ENCODE data around the gene CCR1. TPM values are rescaled to one million over a fixed set of nuclear protein-coding genes. Genes with fewer than 3 reads are reported as not detected.

CCR1 gene
- total and polyA plus RNA-seq, 9 of the 15 experiments (the other 6 are each of a cell fraction or from before 2014, with no cell fraction given) = not detected

DNA sequence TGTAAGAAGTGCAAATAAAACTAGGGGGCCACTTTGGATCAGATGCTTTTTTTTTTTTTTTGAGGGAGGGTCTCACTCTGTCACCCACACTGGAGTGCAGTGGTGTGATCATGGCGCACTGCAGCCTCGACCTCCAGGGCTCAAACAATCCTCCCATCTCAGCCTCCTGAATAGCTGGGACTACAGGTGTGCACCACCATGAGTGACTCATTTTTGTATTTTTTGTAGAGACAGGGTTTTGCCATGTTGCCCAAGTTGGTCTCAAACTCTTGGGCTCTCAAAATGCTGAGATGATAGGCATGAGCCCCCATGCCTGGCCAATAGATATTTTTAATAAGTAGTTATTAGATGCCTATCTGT lies 20.8 kb downstream of the CCR1 start:
- Histone ChIP-seq H3K4me3 (no peak overlapping the region), H3K4me1 (replicated peaks in 1 of 2; ENCODE audit: control insufficient read depth in 2 of 2, insufficient read depth in 2 of 2, low read length in 2 of 2) (no peaks in the 10 kb centered on the region), H3K79me2 (ENCODE audit: control insufficient read depth, insufficient read depth, low read length) (no peaks in the 10 kb centered on the region), H3K27ac (ENCODE audit: extremely low read depth, low read depth, low read length) (no peak overlapping the region), H3K36me3 (ENCODE audit: control insufficient read depth, insufficient read depth, low read length) (no peaks in the 10 kb centered on the region), H3K27me3 (ENCODE audit: control insufficient read depth in 2 of 2, insufficient read depth in 2 of 2, low read length in 2 of 2) (peaks cover 4 to 18% of the 10 kb centered on the region in 2 experiments; a peak in 4 of 5 replicates), H3K9ac (ENCODE audit: insufficient read depth in 1 of 2, low read depth in 2 of 2, low read length in 2 of 2) (no peak overlapping the region), H4K20me1 (replicated peaks; ENCODE audit: control insufficient read depth, insufficient read depth, low read length) (no peaks in the 10 kb centered on the region), H3K9me3 (replicated peaks; ENCODE audit: control insufficient read depth, insufficient read depth, low read depth, low read length) (no peaks in the 10 kb centered on the region), H2AFZ (ENCODE audit: low read depth, low read length) (no peak overlapping the region), H3K4me2 (ENCODE audit: insufficient read depth, low read length) (no peak overlapping the region), H3K9me1 (ENCODE audit: control insufficient read depth, insufficient read depth, low read length) (no peaks in the 10 kb centered on the region)
- ATAC-seq (no peak), DNase-seq (ENCODE audit: extremely low read depth in 1 of 4, low spot score in 3 of 4) (no peak), FAIRE-seq (no peak)
- in situ Hi-C loops (cut with MboI) = no loop called here
- ChIA-PET POLR2A (interaction anchor here (0.6 to 0.8 kb wide), 2 partner anchors 14 to 537 kb away, joined by 3 read pairs; no protein-coding TSS in a partner anchor), CTCF (ENCODE audit: low intra/inter-chr PET ratio) (no interaction called here)
- WGBS (ENCODE audit: insufficient coverage, low coverage, missing lambda C conversion rate) = 0% methylated on average over 2 of the region's 2 CpGs
- intact Hi-C loops (cut with micrococcal nuclease) = no loop called here
- no TSS peak for BruUV-seq (replicated peaks)
- no peak for TF ChIP-seq L3MBTL2 (IDR thresholded peaks at IDR 0.05)
- TF ChIP-seq ZNF780A (CRISPR knock-in tag; IDR thresholded peaks at IDR 0.05) = no peak
- TF ChIP-seq TAF9B (IDR thresholded peaks at IDR 0.05; ENCODE audit: partially characterized antibody) = no peak
- TF ChIP-seq TAF1 (IDR thresholded peaks at IDR 0.05; ENCODE audit: control insufficient read depth, extremely low read depth, insufficient read depth, low read length, severe bottlenecking) = no peak
- TF ChIP-seq KAT7 (CRISPR knock-in tag; IDR thresholded peaks at IDR 0.05; ENCODE audit: borderline replicate concordance) = no peak
- no peak for TF ChIP-seq MITF (IDR thresholded peaks at IDR 0.05)
- no peak for TF ChIP-seq NFYB (IDR thresholded peaks at IDR 0.05; ENCODE audit: extremely low read depth, insufficient read length)
- TF ChIP-seq, protein P1, sequence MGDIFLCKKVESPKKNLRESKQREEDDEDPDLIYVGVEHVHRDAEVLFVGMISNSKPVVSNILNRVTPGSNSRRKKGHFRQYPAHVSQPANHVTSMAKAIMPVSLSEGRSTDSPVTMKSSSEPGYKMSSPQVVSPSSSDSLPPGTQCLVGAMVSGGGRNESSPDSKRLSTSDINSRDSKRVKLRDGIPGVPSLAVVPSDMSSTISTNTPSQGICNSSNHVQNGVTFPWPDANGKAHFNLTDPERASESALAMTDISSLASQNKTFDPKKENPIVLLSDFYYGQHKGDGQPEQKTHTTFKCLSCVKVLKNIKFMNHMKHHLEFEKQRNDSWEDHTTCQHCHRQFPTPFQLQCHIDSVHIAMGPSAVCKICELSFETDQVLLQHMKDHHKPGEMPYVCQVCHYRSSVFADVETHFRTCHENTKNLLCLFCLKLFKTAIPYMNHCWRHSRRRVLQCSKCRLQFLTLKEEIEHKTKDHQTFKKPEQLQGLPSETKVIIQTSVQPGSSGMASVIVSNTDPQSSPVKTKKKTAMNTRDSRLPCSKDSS (IDR thresholded peaks at IDR 0.05; ENCODE audit: low read depth, partially characterized antibody) = no peak
- TF ChIP-seq, protein P2, sequence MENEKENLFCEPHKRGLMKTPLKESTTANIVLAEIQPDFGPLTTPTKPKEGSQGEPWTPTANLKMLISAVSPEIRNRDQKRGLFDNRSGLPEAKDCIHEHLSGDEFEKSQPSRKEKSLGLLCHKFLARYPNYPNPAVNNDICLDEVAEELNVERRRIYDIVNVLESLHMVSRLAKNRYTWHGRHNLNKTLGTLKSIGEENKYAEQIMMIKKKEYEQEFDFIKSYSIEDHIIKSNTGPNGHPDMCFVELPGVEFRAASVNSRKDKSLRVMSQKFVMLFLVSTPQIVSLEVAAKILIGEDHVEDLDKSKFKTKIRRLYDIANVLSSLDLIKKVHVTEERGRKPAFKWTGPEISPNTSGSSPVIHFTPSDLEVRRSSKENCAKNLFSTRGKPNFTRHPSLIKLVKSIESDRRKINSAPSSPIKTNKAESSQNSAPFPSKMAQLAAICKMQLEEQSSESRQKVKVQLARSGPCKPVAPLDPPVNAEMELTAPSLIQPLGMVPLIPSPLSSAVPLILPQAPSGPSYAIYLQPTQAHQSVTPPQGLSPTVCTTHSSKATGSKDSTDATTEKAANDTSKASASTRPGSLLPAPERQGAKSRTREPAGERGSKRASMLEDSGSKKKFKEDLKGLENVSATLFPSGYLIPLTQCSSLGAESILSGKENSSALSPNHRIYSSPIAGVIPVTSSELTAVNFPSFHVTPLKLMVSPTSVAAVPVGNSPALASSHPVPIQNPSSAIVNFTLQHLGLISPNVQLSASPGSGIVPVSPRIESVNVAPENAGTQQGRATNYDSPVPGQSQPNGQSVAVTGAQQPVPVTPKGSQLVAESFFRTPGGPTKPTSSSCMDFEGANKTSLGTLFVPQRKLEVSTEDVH (IDR thresholded peaks at IDR 0.05; ENCODE audit: low read depth, partially characterized antibody) = no peak
- no peak for TF ChIP-seq PHTF2 (CRISPR knock-in tag; IDR thresholded peaks at IDR 0.05)
- TF ChIP-seq MTF1 (CRISPR knock-in tag; IDR thresholded peaks at IDR 0.05; ENCODE audit: borderline replicate concordance) = no peak
- TF ChIP-seq ESRRA (IDR thresholded peaks at IDR 0.05; ENCODE audit: borderline replicate concordance, low read depth) = no peak
- no peak for TF ChIP-seq TAF15 (IDR thresholded peaks at IDR 0.05; ENCODE audit: low read depth, low read length)
- TF ChIP-seq CBFB (CRISPR knock-in tag; IDR thresholded peaks at IDR 0.05) = no peak
- no peak for TF ChIP-seq SMAD3 (CRISPR knock-in tag; conservative IDR thresholded peaks at IDR 0.05)
- TF ChIP-seq, protein P3, sequence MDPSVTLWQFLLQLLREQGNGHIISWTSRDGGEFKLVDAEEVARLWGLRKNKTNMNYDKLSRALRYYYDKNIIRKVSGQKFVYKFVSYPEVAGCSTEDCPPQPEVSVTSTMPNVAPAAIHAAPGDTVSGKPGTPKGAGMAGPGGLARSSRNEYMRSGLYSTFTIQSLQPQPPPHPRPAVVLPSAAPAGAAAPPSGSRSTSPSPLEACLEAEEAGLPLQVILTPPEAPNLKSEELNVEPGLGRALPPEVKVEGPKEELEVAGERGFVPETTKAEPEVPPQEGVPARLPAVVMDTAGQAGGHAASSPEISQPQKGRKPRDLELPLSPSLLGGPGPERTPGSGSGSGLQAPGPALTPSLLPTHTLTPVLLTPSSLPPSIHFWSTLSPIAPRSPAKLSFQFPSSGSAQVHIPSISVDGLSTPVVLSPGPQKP (CRISPR knock-in tag; IDR thresholded peaks at IDR 0.05) = no peak
- no peak for TF ChIP-seq DMBX1 (CRISPR knock-in tag; IDR thresholded peaks at IDR 0.05; ENCODE audit: borderline replicate concordance)

Data from K562 (cell line).